ENCODE measurements around the gene OTOS. TPM values are rescaled to one million over a fixed set of nuclear protein-coding genes. Genes with fewer than 3 reads are reported as not detected.

The OTOS gene
- total RNA-seq, 1 experiment from 2014 or later = not detected

DNA sequence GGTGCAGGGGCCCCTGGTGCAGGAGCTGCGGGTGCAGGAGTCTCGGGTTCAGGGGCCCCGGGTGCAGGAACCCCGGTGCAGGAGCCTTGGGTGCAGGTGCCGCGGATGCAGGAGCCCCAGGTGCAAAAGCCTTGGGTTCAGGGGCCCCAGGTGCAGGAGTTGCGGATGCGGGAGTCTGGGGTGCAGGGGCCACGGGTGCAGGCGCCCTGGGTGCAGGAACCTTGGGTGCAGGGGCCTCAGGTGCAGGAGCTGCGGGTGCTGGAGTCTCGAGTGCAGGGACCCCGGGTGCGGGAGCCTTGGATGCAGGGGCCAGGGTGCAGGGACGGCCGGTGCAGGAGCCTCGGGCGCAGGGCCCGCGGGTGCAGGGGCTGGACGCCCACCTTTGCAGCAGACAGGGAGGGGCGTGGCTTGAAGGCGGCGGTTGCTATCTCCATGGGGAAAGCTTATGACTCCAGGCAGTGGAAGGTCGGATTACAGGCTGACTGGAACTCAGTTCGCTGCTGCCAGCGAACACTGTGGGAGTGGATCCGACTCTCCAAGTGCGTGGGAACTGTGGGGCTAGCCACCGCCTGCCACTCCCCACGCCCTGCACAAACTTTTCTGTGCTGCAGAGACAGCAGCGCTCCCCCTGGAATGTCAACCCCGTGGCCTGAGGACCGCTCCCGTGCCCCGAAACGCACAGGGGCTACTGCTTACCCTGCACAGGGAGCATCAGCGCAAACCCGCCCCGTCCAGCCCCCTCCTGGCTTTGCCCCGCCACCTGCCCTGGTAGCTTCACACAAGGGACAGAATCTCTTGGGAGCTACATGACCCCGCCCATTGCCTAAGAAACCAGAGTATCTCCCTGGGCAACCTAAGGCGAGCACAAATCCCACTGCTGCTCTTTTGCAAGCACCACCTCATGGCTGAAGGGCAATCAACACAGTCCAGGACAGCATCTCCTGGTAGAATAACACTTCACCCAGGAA, 44.6 kb downstream of the OTOS start:
- Histone ChIP-seq H3K27ac (no peak overlapping the region), H3K4me2 (no peak overlapping the region), H3K9me2 (ENCODE audit: insufficient read depth) (no peaks in the 10 kb centered on the region), H3K4me1 (replicated peaks; ENCODE audit: insufficient read depth) (no peaks in the 10 kb centered on the region), H3K27me3 (ENCODE audit: insufficient read depth, low read depth) (peaks cover 97% of the 10 kb centered on the region), H3K9me3 (ENCODE audit: insufficient read depth, low read depth) (no peaks in the 10 kb centered on the region), H3K79me2 (ENCODE audit: low read depth) (no peaks in the 10 kb centered on the region), H3K36me3 (ENCODE audit: low read depth) (no peaks in the 10 kb centered on the region), H3K4me3 (no peak overlapping the region), H3F3A (ENCODE audit: insufficient read depth, low read depth) (no peaks in the 10 kb centered on the region), H4K20me1 (ENCODE audit: insufficient read depth) (no peaks in the 10 kb centered on the region), H2AFZ (no peak overlapping the region)
- ChIA-PET CTCF (no interaction called here), POLR2A (ENCODE audit: unreplicated experiment) (no interaction called here)
- no TSS peak for BruUV-seq (replicated peaks)
- no peak for DNase-seq
- intact Hi-C loops (cut with micrococcal nuclease; ENCODE audit: unreplicated experiment) = no loop called here
- TF ChIP-seq, protein P1, sequence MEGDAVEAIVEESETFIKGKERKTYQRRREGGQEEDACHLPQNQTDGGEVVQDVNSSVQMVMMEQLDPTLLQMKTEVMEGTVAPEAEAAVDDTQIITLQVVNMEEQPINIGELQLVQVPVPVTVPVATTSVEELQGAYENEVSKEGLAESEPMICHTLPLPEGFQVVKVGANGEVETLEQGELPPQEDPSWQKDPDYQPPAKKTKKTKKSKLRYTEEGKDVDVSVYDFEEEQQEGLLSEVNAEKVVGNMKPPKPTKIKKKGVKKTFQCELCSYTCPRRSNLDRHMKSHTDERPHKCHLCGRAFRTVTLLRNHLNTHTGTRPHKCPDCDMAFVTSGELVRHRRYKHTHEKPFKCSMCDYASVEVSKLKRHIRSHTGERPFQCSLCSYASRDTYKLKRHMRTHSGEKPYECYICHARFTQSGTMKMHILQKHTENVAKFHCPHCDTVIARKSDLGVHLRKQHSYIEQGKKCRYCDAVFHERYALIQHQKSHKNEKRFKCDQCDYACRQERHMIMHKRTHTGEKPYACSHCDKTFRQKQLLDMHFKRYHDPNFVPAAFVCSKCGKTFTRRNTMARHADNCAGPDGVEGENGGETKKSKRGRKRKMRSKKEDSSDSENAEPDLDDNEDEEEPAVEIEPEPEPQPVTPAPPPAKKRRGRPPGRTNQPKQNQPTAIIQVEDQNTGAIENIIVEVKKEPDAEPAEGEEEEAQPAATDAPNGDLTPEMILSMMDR (conservative IDR thresholded peaks at IDR 0.05) = no peak
- TF ChIP-seq EZH2 (IDR thresholded peaks at IDR 0.05; ENCODE audit: low read depth) = no peak; the same call in 1 of the 2 replicates

DNA sequence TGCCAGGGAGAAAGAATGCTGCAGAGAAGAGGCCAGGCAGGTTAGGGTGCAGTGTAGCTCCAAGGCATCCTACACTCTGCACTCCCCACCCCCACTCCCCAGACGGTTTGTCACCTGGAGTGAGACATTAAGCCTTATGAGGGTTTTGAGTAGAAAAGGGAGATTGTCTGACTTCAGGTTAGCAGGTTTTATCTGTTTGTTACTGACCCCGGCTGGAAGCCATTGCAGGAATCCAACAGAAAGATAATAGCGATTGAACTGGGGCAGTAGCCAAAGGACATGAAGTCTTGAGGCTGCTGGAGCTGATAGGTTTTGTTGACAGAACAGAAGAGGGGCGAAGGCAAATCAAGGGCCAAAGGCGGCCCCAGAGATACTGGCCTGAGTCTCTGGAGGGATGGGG, 51.2 kb downstream of the OTOS start:
- Histone ChIP-seq H3K79me2 (ENCODE audit: low read depth) (no peaks in the 10 kb centered on the region), H3K36me3 (ENCODE audit: low read depth) (no peaks in the 10 kb centered on the region), H2AFZ (no peak overlapping the region), H3K27ac (no peak overlapping the region), H3K4me3 (no peak overlapping the region), H3K4me1 (replicated peaks; ENCODE audit: insufficient read depth) (no peaks in the 10 kb centered on the region), H3K27me3 (ENCODE audit: insufficient read depth, low read depth) (peaks cover 93% of the 10 kb centered on the region), H3K9me2 (ENCODE audit: insufficient read depth) (no peaks in the 10 kb centered on the region), H3K9me3 (ENCODE audit: insufficient read depth, low read depth) (peaks cover 8% of the 10 kb centered on the region), H3K4me2 (no peak overlapping the region), H4K20me1 (ENCODE audit: insufficient read depth) (no peaks in the 10 kb centered on the region), H3F3A (ENCODE audit: insufficient read depth, low read depth) (no peaks in the 10 kb centered on the region)
- no peak for DNase-seq
- no TSS peak for BruUV-seq (replicated peaks)
- intact Hi-C loops (cut with micrococcal nuclease; ENCODE audit: unreplicated experiment) = no loop called here
- POLR2A ChIA-PET (ENCODE audit: unreplicated experiment) = no interaction called here
- CTCF ChIA-PET = no interaction called here
- no peak for TF ChIP-seq EZH2 (IDR thresholded peaks at IDR 0.05; ENCODE audit: low read depth)
- TF ChIP-seq, protein P1 (conservative IDR thresholded peaks at IDR 0.05) = no peak

Other genes starting within 250 kb of the OTOS start
- 277 and 282 TPM in 2 replicates for gene NDUFA10, start 115.3 kb downstream of the OTOS start, total RNA-seq (2021)
- gene OR6B2, start 110.2 kb downstream of the OTOS start, total RNA-seq (2021) = not detected in 2 replicates
- gene OR6B3, start 87.1 kb downstream of the OTOS start, total RNA-seq (2021) = not detected in 2 replicates
- gene COPS9, start 4.4 kb downstream of the OTOS start, total RNA-seq (2021) = 202 and 256 TPM in 2 replicates